CD4-positive, alpha-beta T cell treated with Interleukin-10 for 1 hour (primary cell): ENCODE results near the gene KCNA3.
A peak's percentile ranks its signal among the peaks of the same experiment; 100 is the strongest.

ENCODE experiments used
- DNase-seq: peaks from one replicate; pipeline ENCODE4 v3.0.0-alpha.2; 2020

Gene KCNA3

GRCh38 chr1:110674337-110675059 lies at the start of gene KCNA3:
Gene KCNA3, minus strand, starts transcription at chr1:110674940. Its CDS starts 131 bp downstream, at chr1:110674809.
- DNase-seq = peak; percentile 87

- no peak for DNase-seq
These were observed 48.1 kb upstream of the KCNA3 start for GRCh38 chr1:110722807-110723206.

GRCh38 chr1:110719908-110720307 lies 45.2 kb upstream of the KCNA3 start:
- DNase-seq = no peak

- DNase-seq = no peak
These were observed 43.7 kb upstream of the KCNA3 start for GRCh38 chr1:110718452-110718851.

- no peak for DNase-seq
These were observed 42.4 kb upstream of the KCNA3 start for GRCh38 chr1:110717179-110717578.

- no peak for DNase-seq
These were observed 39.7 kb upstream of the KCNA3 start for GRCh38 chr1:110714374-110714995.

- DNase-seq = no peak
These were observed 38.5 kb upstream of the KCNA3 start for GRCh38 chr1:110713221-110713620.

- no peak for DNase-seq
These were observed 35.6 kb upstream of the KCNA3 start for GRCh38 chr1:110710314-110710713.

- no peak for DNase-seq
These were observed 34.3 kb upstream of the KCNA3 start for GRCh38 chr1:110708974-110709440.

- DNase-seq = no peak
These were observed 32.5 kb upstream of the KCNA3 start for GRCh38 chr1:110707232-110707631.

GRCh38 chr1:110706621-110707020 lies 31.9 kb upstream of the KCNA3 start:
- no peak for DNase-seq

GRCh38 chr1:110702260-110702659 lies 27.5 kb upstream of the KCNA3 start:
- DNase-seq = no peak

GRCh38 chr1:110700767-110701166 lies 26.0 kb upstream of the KCNA3 start:
- DNase-seq = no peak

- DNase-seq = no peak
These were observed 22.9 kb upstream of the KCNA3 start for GRCh38 chr1:110697606-110698005.

GRCh38 chr1:110696818-110697217 lies 22.1 kb upstream of the KCNA3 start:
- DNase-seq = no peak

GRCh38 chr1:110690709-110691365 lies 16.1 kb upstream of the KCNA3 start:
- DNase-seq = no peak

GRCh38 chr1:110689868-110690267 lies 15.1 kb upstream of the KCNA3 start:
- DNase-seq = no peak

- no peak for DNase-seq
These were observed 13.8 kb upstream of the KCNA3 start for GRCh38 chr1:110688514-110688913.

GRCh38 chr1:110687250-110687649 lies 12.5 kb upstream of the KCNA3 start:
- no peak for DNase-seq

- peak; percentile 54 for DNase-seq
These were observed 11.4 kb upstream of the KCNA3 start for GRCh38 chr1:110686188-110686587.

- no peak for DNase-seq
These were observed 9.8 kb upstream of the KCNA3 start for GRCh38 chr1:110684491-110684890.

- DNase-seq = no peak
These were observed 8.2 kb upstream of the KCNA3 start for GRCh38 chr1:110682898-110683297.

GRCh38 chr1:110680036-110680735 lies 5.4 kb upstream of the KCNA3 start:
- no peak for DNase-seq
